PFSK-1 (cell line): ENCODE measurements around the gene GPR153.

ENCODE experiments used
- FOXP2 ChIP-seq: optimal IDR thresholded peaks from 2 replicates; pipeline ENCODE3; 2011; ENCODE audit warnings: borderline replicate concordance, control low read depth, inconsistent platforms; ENCODE audit not compliant: insufficient read depth; ENCODE audit errors: extremely low read length, extremely low read depth
- POLR2AphosphoS5 ChIP-seq: IDR thresholded peaks from 2 replicates; pipeline ENCODE4 v1.6.1; 2012; ENCODE audit warnings: low read depth, mild to moderate bottlenecking, control low read depth, low read length, moderate library complexity
- SIN3A ChIP-seq: IDR thresholded peaks from 2 replicates; pipeline ENCODE4 v1.6.1; 2012; ENCODE audit warnings: mild to moderate bottlenecking, low read length, moderate library complexity, borderline replicate concordance; ENCODE audit not compliant: insufficient read depth
- TAF1 ChIP-seq: IDR thresholded peaks from 2 replicates; pipeline ENCODE4 v1.6.1; 2012; ENCODE audit warnings: low read length, control low read depth, borderline replicate concordance; ENCODE audit not compliant: insufficient read depth
- TF ChIP-seq, protein P1 (sequence below), 2 experiments: IDR thresholded peaks; 2 replicates each; pipeline versions ENCODE4 v1.6.1 to v1.8.0; 2011 to 2012; ENCODE audit warnings: low read depth in 2 of 2, low read length in 2 of 2, control low read depth in 1 of 2, inconsistent platforms in 1 of 2, mild to moderate bottlenecking in 1 of 2, moderate library complexity in 1 of 2; ENCODE audit not compliant: insufficient read depth in 1 of 2

DNA sequence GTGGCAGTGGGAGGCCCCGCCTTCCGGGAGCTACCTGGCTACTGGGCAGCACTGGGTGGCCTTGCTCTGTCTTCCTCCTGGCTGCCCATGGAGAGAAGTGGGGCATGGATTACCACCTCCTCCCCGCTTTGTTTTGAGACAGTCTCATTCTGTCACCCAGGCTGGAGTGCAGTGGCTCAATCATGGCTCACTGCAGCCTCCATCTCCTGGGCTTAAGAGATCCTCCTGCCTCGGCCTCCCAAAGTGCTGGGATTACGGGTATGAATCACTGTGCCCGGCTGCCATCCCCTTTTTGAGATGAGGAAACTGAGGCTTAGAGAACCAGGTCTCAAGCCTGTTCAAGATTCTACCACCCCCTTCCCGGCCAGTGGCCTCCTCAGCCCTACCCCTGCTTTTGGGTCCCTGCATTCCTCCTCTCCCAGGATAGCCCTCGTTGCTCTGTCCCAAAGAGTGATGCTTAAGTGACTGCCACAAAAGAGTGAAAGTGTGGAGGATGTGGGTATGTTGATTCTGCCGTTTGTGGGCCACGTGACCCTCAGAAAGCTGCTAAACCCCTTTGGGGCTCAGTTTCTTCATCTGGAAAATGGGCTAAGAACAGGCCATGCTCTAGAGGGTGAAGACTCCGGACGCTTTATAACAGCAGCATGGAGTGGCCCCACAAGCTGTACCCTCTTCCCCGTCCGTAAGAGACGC is 9.1 kb downstream of the GPR153 start:
- TF ChIP-seq, protein P1, sequence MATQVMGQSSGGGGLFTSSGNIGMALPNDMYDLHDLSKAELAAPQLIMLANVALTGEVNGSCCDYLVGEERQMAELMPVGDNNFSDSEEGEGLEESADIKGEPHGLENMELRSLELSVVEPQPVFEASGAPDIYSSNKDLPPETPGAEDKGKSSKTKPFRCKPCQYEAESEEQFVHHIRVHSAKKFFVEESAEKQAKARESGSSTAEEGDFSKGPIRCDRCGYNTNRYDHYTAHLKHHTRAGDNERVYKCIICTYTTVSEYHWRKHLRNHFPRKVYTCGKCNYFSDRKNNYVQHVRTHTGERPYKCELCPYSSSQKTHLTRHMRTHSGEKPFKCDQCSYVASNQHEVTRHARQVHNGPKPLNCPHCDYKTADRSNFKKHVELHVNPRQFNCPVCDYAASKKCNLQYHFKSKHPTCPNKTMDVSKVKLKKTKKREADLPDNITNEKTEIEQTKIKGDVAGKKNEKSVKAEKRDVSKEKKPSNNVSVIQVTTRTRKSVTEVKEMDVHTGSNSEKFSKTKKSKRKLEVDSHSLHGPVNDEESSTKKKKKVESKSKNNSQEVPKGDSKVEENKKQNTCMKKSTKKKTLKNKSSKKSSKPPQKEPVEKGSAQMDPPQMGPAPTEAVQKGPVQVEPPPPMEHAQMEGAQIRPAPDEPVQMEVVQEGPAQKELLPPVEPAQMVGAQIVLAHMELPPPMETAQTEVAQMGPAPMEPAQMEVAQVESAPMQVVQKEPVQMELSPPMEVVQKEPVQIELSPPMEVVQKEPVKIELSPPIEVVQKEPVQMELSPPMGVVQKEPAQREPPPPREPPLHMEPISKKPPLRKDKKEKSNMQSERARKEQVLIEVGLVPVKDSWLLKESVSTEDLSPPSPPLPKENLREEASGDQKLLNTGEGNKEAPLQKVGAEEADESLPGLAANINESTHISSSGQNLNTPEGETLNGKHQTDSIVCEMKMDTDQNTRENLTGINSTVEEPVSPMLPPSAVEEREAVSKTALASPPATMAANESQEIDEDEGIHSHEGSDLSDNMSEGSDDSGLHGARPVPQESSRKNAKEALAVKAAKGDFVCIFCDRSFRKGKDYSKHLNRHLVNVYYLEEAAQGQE (IDR thresholded peaks at IDR 0.05; ENCODE audit: insufficient read depth in 1 of 2, low read depth in 2 of 2, low read length in 2 of 2), result no peak
- TF ChIP-seq SIN3A (no peak), POLR2AphosphoS5 (no peak), FOXP2 (no peak), TAF1 (no peak)
